Activated T-cell treated with anti-CD3 and anti-CD28 coated beads, Interleukin-2, amount 50 U/mL, for 24 hours (primary cell): ENCODE measurements around the gene SFMBT1.

Source experiments
- DNase-seq: peaks from one replicate; pipeline ENCODE4 v3.0.0-alpha.2; 2020
- H3K27ac Mint-ChIP-seq: 2 replicates; pipeline ENCODE4 v1.8.0; 2020; ENCODE audit warnings: mild to moderate bottlenecking, mixed read lengths
- H3K27me3 Mint-ChIP-seq: 2 replicates; pipeline ENCODE4 v1.8.0; 2020; ENCODE audit warnings: mixed read lengths
- H3K36me3 Mint-ChIP-seq: 2 replicates; pipeline ENCODE4 v1.8.0; 2020; ENCODE audit warnings: low read depth, mixed read lengths
- H3K4me1 Mint-ChIP-seq: 2 replicates; pipeline ENCODE4 v1.8.0; 2020; ENCODE audit warnings: low read depth, mixed read lengths
- H3K4me3 Mint-ChIP-seq: 2 replicates; pipeline ENCODE4 v1.8.0; 2020; ENCODE audit warnings: mild to moderate bottlenecking, moderate library complexity, mixed read lengths
- H3K9me3 Mint-ChIP-seq: 2 replicates; pipeline ENCODE4 v1.8.0; 2020; ENCODE audit warnings: mixed read lengths

SFMBT1 gene

GRCh38 chr3:53079147-53079546, 33.3 kb upstream of the SFMBT1 start:
- H3K36me3 Mint-ChIP-seq = peaks cover 8% of the 10 kb centered on the region
- no peaks in the 10 kb centered on the region for H3K4me1 Mint-ChIP-seq
- no peak for DNase-seq
- no peaks in the 10 kb centered on the region for H3K27me3 Mint-ChIP-seq
- no peak overlapping the region for H3K27ac Mint-ChIP-seq
- no peaks in the 10 kb centered on the region for H3K9me3 Mint-ChIP-seq
- H3K4me3 Mint-ChIP-seq = no peak overlapping the region

DNA sequence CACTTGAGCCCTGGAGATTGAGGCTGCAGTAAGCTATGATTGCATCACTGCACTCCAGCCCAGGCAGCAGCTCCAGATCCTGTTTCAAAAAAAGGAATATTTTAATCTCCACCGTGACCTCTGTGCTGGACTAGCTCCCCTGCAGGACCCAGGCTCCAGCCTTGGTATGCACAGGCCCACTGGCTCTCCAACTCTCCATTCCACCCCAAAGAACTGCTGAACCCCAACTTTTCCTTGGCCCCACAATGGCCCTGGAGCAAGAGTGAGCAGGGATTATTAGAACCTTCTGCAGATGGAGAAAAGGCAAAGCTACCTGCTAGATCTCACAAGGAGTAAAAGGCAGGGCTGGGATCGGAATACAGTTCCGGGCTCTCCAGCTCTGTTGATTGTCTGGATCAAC, 32.8 kb upstream of the SFMBT1 start:
- H3K9me3 Mint-ChIP-seq = no peaks in the 10 kb centered on the region
- H3K4me1 Mint-ChIP-seq = no peaks in the 10 kb centered on the region
- H3K36me3 Mint-ChIP-seq = peaks cover 6% of the 10 kb centered on the region
- no peak for DNase-seq
- H3K4me3 Mint-ChIP-seq = no peak overlapping the region
- H3K27me3 Mint-ChIP-seq = no peaks in the 10 kb centered on the region
- H3K27ac Mint-ChIP-seq = no peak overlapping the region

DNA sequence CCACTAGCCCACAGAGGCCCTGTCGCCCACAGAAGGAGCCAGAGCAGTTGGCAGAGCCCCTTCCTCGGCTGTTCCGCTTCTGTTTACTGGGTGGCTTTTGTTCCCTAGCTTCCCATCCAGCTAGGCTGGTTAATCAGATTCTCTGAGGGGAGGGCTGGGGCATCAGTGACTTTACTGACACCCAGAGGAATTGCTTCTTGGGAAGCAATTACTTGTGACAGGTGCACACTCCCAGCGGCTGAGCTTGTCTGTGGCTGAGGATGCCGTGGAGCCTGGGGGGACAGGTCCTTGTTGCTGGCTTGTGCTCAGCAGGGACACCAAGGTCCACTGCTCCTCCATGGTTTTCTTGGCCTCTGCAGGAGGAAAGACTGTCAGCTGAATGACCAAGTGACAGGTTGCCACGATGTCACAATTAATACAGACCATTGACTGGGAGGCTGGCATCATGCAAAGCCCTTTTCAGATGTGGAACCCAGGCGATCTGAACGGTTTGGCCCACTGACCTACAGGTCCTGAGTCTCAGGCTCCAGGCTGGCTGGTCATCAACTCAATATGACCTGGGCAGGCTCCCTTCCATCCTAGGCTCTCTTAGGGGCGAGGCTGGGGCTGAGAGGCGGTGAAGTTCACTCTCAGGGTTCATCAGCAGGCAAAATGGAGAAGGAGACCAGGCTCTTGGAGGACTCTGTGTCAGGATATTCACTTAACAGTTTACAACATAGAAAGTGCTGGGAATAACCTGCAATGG, 31.8 kb upstream of the SFMBT1 start:
- H3K4me1 Mint-ChIP-seq = peaks cover 9% of the 10 kb centered on the region
- H3K36me3 Mint-ChIP-seq = peaks cover 2% of the 10 kb centered on the region
- DNase-seq = no peak
- no peaks in the 10 kb centered on the region for H3K9me3 Mint-ChIP-seq
- no peaks in the 10 kb centered on the region for H3K27me3 Mint-ChIP-seq
- no peak overlapping the region for H3K27ac Mint-ChIP-seq
- H3K4me3 Mint-ChIP-seq = no peak overlapping the region

DNA sequence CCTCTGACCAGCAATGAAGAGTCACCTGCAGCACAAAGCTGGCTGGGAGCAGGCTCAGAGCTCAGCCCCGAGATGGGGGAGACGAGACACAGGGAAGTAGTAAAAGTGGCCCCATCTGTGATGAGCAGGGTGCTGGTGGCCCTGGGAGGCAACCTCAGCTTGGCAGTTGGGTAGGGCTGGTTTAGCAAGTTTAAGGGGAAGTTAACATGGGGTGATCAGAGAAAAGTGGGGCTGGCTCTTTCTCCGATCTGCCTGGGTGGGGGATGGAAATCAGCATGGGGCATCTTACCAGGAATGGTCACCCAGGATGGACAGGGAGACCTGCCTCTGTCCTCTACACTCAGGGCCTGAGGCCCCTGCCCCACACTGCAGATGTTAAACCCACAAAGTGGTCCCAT, 29.9 kb upstream of the SFMBT1 start:
- Mint-ChIP-seq H3K27ac (no peak overlapping the region), H3K27me3 (no peaks in the 10 kb centered on the region), H3K9me3 (no peaks in the 10 kb centered on the region), H3K36me3 (peaks cover 2% of the 10 kb centered on the region), H3K4me3 (no peak overlapping the region), H3K4me1 (peaks cover 18% of the 10 kb centered on the region)
- DNase-seq = no peak

DNA sequence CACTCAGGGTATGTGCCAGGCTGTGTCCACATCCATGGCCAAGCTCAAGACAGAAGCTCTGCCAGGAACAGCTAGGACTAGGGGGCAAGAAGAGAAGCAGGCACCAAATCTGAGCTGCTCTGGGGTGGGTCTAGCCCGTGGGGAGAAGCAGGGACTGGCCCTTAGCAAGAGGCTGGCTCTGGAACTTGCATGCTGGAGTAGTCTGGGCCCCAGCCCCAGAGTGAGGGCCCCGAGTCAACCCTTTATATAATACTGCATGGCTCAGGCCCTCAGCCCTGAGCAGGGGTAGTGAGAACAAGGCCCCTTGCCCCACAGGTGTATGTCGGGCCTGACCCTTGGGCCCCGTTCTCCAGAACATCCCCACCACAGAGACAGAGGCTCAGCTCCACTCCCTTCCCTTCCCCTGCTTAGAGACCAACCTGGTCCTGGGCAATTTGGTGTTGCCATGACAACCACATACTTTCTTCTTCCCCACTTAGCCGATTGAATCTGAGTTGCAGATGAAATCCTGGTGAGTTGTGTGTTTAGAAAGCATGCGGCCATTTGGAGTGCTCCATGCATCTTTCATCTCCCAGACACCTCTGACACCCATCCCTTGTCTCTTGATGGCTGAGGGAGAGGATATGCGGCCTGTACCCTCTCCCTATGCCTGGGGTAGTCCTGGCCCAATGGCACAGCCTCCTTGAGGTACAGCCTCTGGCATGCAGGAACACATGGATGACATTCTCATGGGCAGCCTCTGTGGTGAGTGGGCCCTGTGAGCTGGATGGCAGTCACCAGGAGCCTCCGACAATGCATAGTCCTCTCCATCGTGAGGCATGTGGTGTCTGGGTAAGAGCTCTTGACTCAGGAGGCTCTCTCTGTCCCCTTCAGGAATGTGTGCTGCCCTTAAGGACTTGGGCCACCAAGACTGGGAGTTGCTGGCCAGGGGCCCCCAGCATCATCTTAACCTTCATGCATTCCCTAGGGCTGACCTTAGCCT, 29.2 kb upstream of the SFMBT1 start:
- H3K9me3 Mint-ChIP-seq = no peaks in the 10 kb centered on the region
- no peak for DNase-seq
- H3K4me1 Mint-ChIP-seq = peaks cover 18% of the 10 kb centered on the region
- H3K36me3 Mint-ChIP-seq = peaks cover 2% of the 10 kb centered on the region
- H3K27ac Mint-ChIP-seq = no peak overlapping the region
- no peaks in the 10 kb centered on the region for H3K27me3 Mint-ChIP-seq
- no peak overlapping the region for H3K4me3 Mint-ChIP-seq

DNA sequence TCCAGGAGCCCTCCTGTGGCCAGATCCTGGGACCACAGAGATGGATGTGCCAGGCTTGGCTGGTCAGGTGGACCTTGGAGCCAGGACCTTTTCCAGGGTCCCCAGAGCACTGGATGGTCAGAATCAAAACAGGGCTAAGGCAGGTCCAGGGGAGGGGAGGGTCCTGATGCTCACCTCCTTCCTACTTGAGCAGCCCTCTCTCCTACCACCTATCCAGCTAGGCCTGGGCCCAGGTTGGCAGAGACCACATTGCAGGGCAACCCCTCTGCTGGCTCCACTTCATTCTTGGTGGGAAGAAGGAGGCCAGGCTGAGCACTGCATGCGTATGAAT, 28.5 kb upstream of the SFMBT1 start:
- H3K4me3 Mint-ChIP-seq = no peak overlapping the region
- H3K27me3 Mint-ChIP-seq = no peaks in the 10 kb centered on the region
- peaks cover 2% of the 10 kb centered on the region for H3K36me3 Mint-ChIP-seq
- H3K27ac Mint-ChIP-seq = peak overlapping the region; percentile 32
- H3K4me1 Mint-ChIP-seq = peaks cover 18% of the 10 kb centered on the region
- DNase-seq = no peak
- no peaks in the 10 kb centered on the region for H3K9me3 Mint-ChIP-seq

DNA sequence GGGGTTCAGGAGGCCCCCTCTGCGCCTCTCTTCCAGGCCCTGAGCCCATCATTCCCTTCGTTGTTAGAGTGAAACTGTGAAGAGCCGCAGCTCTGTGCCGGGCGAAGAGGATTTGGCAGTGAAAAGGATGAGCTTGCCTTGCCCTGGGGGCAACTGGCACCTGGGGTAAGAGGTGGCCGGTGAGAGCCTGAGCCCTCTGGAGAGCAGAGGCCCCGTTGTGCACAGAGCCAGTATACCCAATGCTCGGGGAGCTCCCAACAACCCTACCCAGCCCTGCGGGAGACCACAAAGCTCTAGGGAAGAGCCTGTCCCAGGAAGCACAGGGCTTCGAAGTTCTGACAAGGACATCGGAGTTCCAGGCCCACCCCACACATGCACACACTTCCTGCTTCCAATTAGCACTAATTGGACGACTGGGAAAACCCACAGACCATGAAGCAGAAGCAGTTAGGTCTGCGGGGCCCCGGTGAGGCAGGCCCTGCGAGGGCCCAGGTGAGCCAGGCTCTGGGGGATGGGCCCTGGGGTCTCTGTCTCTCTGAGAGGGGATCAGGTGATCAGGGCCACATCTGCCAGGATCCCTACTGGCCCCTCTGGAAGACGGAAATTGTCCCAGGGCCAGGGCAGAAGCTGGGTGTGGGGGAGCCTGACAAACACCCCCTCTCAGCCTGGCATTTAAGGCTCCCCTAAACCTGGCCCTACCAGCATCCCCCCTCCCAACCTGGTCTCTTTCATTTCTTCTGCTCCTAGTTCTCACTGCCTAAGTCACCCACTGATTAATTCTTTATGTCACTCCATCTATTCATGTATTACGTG, 27.9 kb upstream of the SFMBT1 start:
- Mint-ChIP-seq H3K36me3 (peaks cover 2% of the 10 kb centered on the region), H3K9me3 (no peaks in the 10 kb centered on the region), H3K27ac (peak overlapping the region; percentile 95), H3K27me3 (no peaks in the 10 kb centered on the region), H3K4me1 (peaks cover 18% of the 10 kb centered on the region), H3K4me3 (peak overlapping the region; percentile 84)
- no peak for DNase-seq

DNA sequence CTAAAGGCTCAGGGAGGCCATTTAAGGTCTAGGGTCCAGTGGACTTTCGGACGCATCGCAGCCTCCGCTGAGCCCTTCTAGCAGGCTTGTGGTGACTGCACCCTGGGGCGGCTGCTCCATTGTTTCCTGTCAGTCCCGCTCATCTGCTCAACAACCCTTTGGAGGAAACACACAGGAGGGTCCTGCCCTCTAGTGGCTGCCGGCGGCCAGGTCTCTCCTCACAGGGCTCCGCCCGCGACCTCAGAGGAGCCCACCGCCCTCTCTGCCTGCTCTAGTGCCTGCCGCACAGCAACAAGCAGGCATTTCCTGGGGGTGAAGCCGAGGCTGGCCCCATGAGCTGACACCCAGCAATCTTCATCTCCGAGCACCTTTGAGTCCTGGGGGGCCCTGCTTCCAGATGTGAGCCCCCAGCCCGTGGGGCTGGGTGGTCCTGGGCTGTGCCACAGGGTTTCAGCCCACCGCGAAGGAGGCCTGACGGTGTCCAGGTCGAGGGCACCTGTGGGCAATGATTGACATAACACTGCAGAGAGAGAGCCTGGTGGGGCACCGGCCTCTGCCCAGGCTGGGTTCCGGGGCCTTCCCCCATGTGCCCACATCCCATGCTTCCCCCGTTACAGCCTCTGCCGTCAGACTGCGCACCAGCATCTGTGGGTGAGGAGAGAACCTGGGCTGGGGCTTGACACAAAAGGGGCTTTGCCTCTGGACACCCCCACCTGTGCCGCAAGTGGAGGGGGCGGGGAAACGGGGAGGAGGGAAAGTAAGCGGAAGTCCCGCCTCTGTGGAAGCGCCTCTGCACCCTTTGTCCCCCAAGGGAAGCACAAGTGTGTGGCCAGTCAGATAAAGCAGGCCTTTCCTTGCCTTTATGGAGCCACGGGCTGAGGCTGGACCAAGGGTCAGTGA, 27.0 kb upstream of the SFMBT1 start:
- peak; percentile 91 for DNase-seq
- H3K27me3 Mint-ChIP-seq = no peaks in the 10 kb centered on the region
- H3K36me3 Mint-ChIP-seq = no peaks in the 10 kb centered on the region
- H3K9me3 Mint-ChIP-seq = no peaks in the 10 kb centered on the region
- peak overlapping the region; percentile 84 for H3K4me3 Mint-ChIP-seq
- H3K4me1 Mint-ChIP-seq = peaks cover 18% of the 10 kb centered on the region
- peak overlapping the region; percentile 95 for H3K27ac Mint-ChIP-seq

DNA sequence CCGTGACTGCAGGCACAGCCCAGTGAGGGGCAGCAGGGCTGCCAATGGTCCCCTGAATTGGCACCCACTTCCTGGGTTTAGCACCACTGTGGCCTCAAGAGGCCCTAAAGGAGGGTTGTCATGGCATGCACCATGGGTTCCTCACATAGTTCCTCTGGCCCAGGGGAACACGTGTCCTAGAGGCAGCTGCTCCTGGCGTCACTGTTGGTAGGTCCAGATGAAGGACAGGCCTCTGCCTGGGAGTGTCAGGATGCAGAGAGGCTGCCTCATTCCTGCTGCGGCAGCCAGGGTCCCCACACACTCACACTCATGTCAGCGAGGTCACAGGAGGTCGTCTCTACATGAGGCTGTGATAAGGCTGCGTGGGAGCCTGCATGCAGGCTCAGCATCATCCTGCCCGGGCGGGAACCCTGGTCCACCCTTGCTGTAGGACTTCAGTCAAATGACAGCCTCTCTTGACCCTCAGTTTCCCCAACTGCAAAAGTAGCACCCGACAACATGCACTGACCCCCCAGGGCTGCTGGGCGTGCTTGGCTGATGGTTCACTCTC, 26.1 kb upstream of the SFMBT1 start:
- H3K4me1 Mint-ChIP-seq = peaks cover 18% of the 10 kb centered on the region
- no peaks in the 10 kb centered on the region for H3K9me3 Mint-ChIP-seq
- no peaks in the 10 kb centered on the region for H3K27me3 Mint-ChIP-seq
- peak overlapping the region; percentile 84 for H3K4me3 Mint-ChIP-seq
- DNase-seq = no peak
- peak overlapping the region; percentile 95 for H3K27ac Mint-ChIP-seq
- H3K36me3 Mint-ChIP-seq = no peaks in the 10 kb centered on the region

DNA sequence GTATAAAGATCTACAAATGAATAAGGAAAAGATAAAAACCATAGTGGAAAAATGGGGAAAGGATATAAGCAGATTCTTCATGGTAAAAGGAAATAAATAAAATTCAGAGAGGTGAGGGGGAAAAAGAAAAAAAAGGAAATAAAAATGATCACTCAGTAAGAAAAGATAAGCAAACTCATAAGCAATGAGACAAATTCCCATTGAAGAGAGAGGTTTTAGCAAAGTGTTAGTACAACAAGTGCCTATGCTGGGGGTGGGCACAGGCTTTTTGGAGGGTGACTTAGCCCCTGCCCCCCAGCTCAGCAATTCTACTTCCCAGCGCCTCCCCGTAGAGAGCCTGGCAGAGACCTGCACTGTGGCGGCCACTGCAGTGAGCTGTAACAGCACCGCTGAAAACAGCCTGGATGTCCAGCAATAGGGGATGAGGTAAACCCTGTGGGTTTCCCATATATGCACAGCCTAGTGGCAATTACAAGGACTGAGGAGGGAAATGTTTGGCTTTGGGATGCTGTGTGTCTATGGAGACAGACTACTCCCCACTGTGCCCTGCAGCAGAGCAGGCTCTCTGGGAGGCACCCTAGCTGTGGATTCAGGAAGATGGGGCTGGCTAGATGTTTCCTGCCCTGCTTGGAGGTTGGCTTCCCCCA, 23.7 kb upstream of the SFMBT1 start:
- Mint-ChIP-seq H3K4me3 (no peak overlapping the region), H3K36me3 (no peaks in the 10 kb centered on the region)

DNA sequence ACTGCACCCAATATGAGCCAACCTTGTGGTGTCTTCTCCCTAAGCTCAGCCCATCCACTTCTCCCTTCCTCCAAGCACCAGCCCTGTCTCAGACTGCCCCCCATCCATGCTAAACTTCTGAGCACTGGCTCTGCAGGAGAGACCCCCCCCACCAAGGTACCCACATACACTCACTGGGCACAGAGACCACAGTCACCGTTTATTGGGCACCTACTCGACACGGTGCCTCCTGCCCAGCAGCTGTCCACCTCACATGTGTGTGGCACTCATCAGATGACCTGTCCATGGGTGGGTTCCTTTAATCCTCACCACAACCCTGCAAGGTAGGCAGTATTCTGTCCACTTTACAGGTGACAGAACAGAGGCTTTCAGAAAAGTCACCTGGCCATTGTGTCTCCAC, 22.3 kb upstream of the SFMBT1 start:
- no peak overlapping the region for H3K27ac Mint-ChIP-seq
- peak; percentile 23 for DNase-seq
- no peak overlapping the region for H3K4me3 Mint-ChIP-seq
- H3K9me3 Mint-ChIP-seq = no peaks in the 10 kb centered on the region
- no peaks in the 10 kb centered on the region for H3K36me3 Mint-ChIP-seq
- H3K27me3 Mint-ChIP-seq = no peaks in the 10 kb centered on the region
- peaks cover 14% of the 10 kb centered on the region for H3K4me1 Mint-ChIP-seq

More for the DNA sequence above, 23.7 kb upstream of the SFMBT1 start:
- no peak for DNase-seq
- no peak overlapping the region for H3K27ac Mint-ChIP-seq
- no peaks in the 10 kb centered on the region for H3K9me3 Mint-ChIP-seq
- H3K27me3 Mint-ChIP-seq = no peaks in the 10 kb centered on the region
- peaks cover 18% of the 10 kb centered on the region for H3K4me1 Mint-ChIP-seq

DNA sequence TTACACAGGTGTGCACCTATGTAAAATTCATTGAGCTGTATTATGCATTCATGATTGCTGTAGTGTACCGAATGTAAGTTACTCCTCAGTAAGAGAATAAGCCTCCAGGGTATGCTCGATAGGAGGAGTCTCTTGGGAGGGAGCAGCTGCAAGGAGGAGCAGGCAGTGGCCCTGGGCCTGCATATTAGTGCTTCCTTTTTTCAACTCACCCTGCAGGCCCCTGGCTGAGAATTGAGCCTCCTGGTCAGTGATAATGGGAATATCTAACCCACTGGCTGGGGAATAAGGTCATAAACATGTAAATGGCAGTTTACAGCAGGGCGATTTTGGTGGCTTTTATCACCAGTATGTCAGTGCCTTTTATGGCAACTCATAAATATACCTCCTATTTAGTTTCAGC, 21.7 kb upstream of the SFMBT1 start:
- Mint-ChIP-seq H3K9me3 (no peaks in the 10 kb centered on the region), H3K27ac (no peak overlapping the region), H3K36me3 (no peaks in the 10 kb centered on the region), H3K4me1 (peaks cover 9% of the 10 kb centered on the region), H3K4me3 (no peak overlapping the region), H3K27me3 (no peaks in the 10 kb centered on the region)
- no peak for DNase-seq

DNA sequence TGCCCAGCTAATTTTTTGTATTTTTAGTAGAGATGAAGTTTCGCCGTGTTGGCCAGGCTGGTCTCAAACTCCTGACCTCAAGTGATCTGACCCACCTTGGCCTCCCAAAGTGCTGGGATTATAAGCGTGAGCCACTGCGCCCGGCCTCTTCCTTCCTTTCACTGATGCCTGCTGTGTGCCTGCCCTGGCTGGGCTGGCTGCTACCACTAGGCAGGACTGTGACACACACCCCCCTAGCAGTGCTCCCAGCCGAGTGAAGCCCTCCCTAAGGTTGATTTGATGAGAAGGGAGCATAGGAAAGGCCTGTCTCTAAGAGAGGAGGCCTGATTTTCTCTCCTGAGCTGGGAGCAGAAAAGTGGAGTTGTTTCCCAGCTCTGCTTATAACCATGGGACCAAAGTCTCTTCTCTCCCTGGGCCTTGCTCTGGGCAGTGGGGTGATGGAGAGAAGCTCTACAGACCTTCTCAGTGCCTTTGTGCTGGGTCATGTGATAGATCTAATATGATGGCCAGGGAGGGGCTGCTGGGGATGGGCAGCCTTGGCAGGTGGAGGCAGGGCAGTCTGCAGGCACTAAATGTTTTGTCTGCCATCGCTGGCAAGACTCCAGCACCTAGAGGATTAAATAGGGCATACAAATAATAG, 20.1 kb upstream of the SFMBT1 start:
- no peak for DNase-seq
- no peak overlapping the region for H3K4me3 Mint-ChIP-seq
- no peaks in the 10 kb centered on the region for H3K36me3 Mint-ChIP-seq
- no peaks in the 10 kb centered on the region for H3K4me1 Mint-ChIP-seq
- no peak overlapping the region for H3K27ac Mint-ChIP-seq
- no peaks in the 10 kb centered on the region for H3K9me3 Mint-ChIP-seq
- no peaks in the 10 kb centered on the region for H3K27me3 Mint-ChIP-seq
